Head of caudate nucleus (tissue), 42 donors: ENCODE results near the gene C1orf226.

Experiments used
- DNase-seq, 42 donors: peaks; one replicate each; pipeline versions ENCODE4 v3.0.0 to v3.0.0-alpha.2; 2020 to 2021; ENCODE audit warnings: mixed read lengths in 7 of 42
- intact Hi-C: fragments of 100-400 bp; cut with DNase I; formaldehyde crosslinking; loops from one replicate; pipeline ENCODE4 v1.15.0; 2022

Gene C1orf226

GRCh38 chr1:162381941-162382750 lies 618 bp downstream of the C1orf226 start:
- intact Hi-C loops, result no loop called here
- DNase-seq, result peak in 2 of 42 donors; percentile 9 to 10

- intact Hi-C loops, result no loop called here
- DNase-seq, result peak in 1 of 42 donors; percentile 9
These were observed 1.6 kb downstream of the C1orf226 start for GRCh38 chr1:162383091-162383490.

- DNase-seq, result peak in 1 of 42 donors; percentile 7
- intact Hi-C loops, result no loop called here
These were observed 2.0 kb downstream of the C1orf226 start for GRCh38 chr1:162383516-162383915.

DNA sequence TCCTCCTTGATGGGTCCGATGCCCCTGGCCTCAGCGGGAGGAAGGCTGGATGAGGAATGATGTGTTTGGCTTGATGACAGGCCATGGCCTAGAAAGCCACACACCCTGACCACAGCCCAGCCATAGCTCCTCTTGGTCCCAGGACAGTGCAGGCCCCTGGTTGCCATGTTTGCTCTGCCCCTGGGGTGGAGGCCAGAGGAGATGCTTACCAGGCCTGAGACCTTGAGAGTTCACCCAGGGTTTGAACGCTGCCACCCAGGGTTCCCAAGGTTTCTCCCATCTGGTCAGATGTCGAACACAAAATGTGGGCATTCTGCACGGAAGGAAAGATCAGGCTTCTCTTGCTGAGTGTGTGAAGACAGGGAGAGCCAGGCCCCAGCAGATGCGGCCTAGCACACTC lies 2.6 kb downstream of the C1orf226 start:
- peak in 2 of 42 donors; percentile 11 to 20 for DNase-seq
- intact Hi-C loops, result no loop called here

GRCh38 chr1:162384601-162385279 lies 3.2 kb downstream of the C1orf226 start:
- intact Hi-C loops, result no loop called here
- DNase-seq, result peak in 1 of 42 donors; percentile 8

DNA sequence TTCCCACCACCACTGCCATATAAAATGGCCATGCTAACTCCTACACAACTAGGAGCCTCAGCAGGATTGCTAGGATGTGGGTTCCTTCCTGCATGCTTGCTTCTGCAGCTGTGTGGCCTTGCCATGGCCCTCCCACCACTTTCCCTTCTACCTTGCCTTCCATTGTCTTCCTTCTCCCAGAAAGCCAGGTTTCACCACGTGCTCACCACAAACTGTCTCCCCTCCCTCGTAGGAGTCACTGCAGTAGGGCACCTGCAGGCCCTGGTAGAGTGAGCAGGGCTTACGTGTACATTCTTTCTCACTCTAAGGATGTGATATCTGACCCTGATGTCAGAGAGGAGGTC lies 3.7 kb downstream of the C1orf226 start:
- no peak for DNase-seq
- intact Hi-C loops, result no loop called here

DNA sequence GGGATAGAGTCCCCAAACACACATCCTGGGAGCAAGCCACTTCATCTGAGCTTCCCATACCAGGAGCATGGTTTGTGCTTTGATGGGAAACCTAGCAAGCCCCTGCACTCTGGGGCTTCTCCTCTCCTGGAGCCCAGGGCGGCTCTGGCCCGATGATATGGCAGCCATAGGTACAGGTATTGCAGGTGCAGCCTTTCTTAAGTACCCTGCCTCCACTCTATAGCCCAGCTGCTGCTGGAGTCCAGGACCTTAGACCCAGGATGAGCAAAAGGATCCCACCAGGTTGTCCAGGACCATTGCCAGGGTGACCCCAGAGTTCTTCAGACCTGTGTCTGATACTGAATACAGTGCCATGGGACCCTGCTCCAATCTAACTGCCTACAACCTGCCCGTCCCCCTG lies 4.2 kb downstream of the C1orf226 start:
- no peak for DNase-seq
- intact Hi-C loops, result no loop called here

DNA sequence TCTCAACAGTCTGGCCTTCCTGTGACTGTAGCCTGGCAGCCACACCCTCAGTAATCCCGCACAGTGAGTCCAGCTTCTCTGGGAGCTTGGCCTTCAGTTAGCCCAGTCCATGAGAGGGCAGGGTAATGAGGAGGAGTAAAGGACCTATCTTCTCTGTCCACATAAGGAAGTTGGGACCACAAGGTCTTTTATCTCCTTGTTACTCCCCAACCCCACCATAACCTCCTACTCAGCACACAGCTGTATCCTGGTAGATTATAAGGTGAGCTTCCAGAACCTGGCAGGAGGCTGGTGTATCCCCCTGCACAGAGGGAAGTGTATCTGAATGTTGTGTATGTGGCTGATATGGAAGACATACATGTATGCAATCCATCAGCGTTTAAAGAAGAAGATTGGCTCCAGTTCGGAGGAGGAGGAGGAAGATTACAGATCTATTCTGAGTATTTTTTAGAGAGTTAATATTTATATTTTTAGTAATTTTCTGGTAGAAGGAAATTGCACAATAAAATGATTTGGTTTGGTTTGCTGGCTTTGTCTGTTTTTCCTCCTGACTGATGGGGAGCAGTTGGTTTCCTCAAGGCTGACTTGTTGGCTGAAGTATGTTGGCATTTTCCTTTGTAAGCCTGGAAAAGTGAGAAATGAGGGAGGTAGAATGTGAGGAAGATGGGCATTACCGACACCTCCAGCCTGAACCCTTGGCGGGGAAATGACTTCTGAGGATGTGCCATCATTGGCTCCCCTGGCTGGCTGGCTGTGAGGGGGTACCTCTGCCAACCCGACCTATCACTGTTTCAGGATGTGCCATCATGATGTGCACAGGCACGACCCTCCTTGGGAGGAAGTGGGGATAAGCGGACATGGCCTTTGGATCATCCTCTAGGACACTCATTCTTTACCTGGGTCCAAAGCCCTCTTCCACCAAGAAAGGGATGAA lies 5.0 kb downstream of the C1orf226 start:
- intact Hi-C loops, result no loop called here
- peak in 2 of 42 donors; percentile 9 to 28 for DNase-seq

DNA sequence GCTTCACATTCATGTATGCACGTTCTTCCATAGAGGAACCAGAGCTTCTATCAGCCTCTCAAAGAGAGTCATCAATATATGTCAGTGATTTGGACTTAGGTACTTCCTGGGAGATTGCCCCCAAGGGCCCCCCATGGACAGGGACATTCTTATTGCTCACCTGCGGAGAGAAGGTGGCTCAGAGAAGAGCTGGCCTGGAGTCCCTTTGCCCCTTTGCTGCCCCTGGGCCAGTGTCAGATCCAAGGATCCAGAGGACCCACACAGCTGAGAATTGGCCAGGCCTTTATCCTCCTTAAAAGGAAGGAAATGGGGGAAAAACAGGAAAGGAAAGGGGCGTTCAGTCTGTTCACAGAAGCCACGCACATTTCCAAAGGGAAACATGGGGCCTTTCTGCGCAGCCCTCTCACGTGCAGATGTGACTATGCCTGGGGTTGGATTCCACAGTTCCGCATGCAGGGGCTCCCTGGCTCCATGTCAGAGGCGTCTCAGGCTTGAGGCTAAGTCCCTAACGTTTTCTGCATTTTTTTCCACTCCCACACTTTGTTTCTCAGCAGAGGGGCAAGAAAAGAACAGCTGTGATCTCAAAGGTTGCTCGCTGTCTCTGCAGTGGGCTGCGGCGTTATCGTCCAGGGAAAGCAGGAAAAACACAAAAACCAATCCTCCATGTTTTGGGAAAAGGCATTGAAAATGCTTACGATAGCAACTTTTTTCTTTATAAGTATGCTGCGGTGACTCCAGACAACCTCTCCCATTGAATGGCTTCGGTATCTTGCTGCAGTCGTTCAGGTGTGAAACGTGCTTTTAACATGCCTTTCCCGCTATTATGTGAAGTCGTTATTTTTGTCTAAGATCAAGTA lies 5.9 kb downstream of the C1orf226 start:
- DNase-seq, result peak in 2 of 42 donors; percentile 11 to 29
- intact Hi-C loops, result no loop called here

DNA sequence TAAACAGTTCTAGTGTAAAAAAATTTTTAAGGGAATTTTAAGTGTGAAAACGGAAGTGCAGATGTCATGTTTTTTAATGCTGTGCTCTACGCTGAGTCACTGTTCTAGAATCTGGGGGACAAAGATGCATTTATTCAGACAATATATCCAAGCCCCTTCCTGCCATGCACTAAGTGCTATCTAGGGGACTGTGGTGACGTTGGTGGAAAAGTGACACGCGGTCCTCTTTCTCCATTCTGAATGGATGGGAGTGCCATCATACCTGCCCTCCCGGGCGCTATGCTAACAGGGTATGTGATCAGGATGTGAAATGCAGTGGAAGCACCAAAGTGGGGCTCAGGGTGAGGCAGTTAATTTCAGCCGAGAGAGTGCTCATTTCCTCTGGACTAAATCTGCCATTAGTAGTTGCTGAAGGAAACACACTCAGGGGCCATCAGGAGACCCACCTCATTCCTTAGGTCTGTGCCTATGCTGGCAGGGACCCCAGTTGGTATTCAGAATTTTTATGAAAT lies 6.6 kb downstream of the C1orf226 start:
- DNase-seq, result peak in 2 of 42 donors; percentile 3 to 33
- intact Hi-C loops, result no loop called here

- intact Hi-C loops, result no loop called here
These were observed 7.1 kb downstream of the C1orf226 start for GRCh38 chr1:162388615-162389014.

DNA sequence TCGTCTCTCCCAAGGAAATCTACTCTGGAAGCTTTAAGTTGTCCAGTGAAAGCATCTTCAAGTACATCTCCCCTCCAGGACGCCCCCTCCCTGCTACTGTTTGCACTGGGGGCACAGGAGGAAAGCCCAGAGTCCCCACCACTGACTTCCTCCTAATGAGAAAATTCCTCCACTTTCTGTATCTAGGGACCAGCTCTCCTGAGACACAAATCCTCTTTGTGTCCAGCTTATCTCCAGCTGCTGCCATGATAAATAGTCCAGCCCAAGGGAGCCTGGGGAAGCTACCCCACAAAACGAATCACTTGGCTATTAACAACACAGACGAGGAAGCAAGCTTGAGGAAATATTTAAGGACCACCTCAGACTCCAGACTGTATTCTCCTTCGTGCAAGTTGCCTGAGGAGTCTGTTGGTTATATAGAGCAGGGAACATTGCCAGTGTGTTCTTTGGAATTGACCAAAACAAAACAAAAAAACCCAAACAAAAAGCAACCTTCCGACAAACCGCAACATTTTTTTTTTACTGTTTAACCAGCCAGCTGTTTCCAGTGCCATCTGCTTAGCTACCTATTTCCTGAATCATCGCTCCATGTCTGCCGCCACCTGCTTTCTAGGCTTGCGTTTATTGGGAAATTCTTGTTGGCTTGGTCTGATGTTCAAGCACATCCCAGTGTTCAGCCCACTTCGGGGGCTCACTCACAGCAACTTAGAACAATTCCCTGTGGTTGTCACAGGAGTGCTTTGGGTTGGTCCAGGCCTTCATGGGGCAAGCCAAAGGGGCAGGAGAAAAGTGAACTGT lies 7.7 kb downstream of the C1orf226 start:
- peak in 2 of 42 donors; percentile 8 to 30 for DNase-seq
- intact Hi-C loops, result no loop called here

More at GRCh38 chr1:162388615-162389014, 7.1 kb downstream of the C1orf226 start:
- DNase-seq, result peak in 2 of 42 donors; percentile 15 to 31

DNA sequence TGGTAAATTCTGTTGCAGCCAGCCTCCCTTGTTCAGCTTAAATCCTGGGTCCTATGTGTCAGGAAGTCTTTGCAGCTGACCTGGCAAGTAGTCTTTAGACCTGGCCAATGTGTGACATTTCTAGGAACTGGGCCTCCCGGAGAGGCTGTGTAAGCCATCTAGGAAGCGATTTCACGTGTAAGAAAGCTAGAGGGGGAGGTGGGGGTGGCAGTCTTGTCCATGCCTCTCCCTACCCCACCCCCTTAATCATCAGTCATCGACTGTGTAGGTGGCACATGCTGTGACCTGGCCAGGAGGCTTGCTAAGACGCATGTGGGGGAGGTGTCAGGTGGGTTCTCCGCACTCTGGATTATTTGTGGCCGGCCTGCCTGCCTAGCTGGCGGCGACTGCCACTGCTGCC lies 8.4 kb downstream of the C1orf226 start:
- DNase-seq, result peak in 2 of 42 donors; percentile 20 to 28
- intact Hi-C loops, result loop anchor here (5.0 kb wide), 1 partner anchor 333 kb away; no protein-coding TSS in a partner anchor

DNA sequence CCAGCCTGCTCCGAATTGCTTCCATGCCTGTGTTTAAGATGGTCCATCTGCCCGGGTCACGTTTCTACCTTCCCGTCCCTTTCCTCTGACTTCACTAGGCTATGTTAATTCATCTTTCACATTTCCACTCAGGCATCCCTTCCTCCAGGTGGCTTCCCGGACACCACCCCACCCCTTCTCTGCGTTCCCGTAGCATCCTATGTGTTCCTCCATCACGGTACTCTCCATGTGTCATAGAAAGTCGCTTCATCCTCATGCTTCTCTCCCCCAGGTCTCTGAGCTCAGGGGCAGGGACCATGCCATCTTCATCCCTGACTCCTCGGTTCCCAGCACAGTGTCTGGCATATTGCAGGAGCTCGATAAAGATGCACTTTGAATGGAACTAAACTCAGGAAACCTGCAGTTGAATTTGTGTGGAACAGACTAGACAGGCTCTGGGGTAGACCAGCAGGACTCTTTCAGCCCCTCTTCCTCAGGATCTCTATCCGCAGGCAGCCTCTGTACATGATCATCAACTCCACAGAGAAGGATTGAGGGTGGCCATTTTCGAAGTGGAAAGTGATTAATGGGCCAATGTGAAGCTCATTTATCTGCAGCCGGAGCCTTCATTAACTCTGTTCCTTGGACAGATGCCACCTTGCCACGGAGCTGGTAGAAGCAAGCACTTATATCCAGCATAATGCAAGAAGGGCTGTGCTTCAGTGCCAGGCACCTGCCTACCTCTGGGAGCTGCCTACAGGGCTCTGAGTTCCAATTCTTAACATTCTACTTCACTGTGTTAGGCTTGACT lies 9.1 kb downstream of the C1orf226 start:
- intact Hi-C loops, result loop anchor here (5.0 kb wide), 1 partner anchor 333 kb away; no protein-coding TSS in a partner anchor
- DNase-seq, result peak in 4 of 42 donors; percentile 1 to 33 (median 18)

- DNase-seq, result peak in 32 of 42 donors; percentile 18 to 76 (median 38)
- intact Hi-C loops, result loop anchor here (5.0 kb wide), 1 partner anchor 335 kb away; no protein-coding TSS in a partner anchor
These were observed 10.4 kb downstream of the C1orf226 start for GRCh38 chr1:162391790-162392563.
